ENCODE data around the gene TMC5.

TMC5 gene

DNA sequence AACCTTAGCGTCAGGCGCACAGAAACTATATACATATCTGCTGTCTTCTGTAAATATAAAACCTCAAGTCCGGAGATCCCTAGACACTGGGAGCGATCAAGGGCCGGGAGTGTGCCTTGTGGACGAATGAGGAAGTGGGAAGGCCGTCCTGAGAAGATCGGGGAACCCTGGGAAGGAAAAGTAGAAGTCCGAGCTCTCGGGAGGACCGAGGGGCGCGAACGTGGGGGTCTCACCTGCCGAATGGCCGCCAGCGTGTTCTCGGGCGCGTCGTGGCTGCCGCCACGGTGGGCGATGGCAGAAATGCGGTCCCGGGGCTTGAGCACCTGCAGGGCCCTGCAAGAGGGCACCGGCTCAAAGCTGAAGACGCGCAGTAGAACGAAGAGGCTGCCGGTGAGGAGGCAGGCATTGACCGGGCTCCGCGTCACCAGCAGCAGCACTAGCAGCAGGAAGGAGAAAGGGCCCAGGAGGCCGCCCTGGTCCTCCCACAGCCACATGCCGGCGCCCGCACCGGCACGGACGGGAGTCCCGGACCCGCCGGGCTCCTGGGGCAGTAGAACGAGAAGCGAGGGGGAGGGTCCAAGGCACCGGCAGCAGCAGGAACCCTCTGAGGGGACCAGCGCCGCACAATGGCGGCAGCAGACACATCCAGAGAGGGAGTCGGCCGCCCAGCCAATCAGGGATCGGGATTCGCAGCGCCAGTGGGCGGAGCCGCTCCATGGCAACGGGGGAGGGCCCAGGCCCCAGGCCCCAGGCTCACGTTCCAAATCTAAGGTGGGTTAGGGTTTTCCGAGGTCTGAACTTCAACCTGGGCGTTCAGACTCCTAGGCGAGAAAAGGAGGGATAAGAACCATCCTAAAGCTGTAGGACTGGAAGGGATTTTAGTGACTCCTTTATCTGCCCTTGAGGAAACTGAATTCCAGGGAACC, 104.1 kb downstream of the TMC5 start, which contains the start of gene GDE1:
Gene GDE1 (minus strand): TSS at position 628 of the 926 bp plus-strand sequence. CDS start 134 bp downstream, at position 494.
- H3K36me3 ChIP-seq (ENCODE audit: low read depth) = peaks cover 13% of the 10 kb centered on the region
- no peaks in the 10 kb centered on the region for H3K9me3 ChIP-seq (ENCODE audit: severe bottlenecking)
- DNase-seq (ENCODE audit: low spot score) = peak; percentile 94
- H3K4me1 ChIP-seq (ENCODE audit: insufficient read depth, poor library complexity, severe bottlenecking) = peaks cover 19% of the 10 kb centered on the region
- H3K27me3 ChIP-seq (ENCODE audit: insufficient read depth, poor library complexity, severe bottlenecking) = no peaks in the 10 kb centered on the region
- peak within 1 kb of the TSS; percentile 76 for H3K4me3 ChIP-seq (ENCODE audit: severe bottlenecking)
- peak; percentile 73 for ATAC-seq (ENCODE audit: low read depth)
- TF ChIP-seq, protein P1, sequence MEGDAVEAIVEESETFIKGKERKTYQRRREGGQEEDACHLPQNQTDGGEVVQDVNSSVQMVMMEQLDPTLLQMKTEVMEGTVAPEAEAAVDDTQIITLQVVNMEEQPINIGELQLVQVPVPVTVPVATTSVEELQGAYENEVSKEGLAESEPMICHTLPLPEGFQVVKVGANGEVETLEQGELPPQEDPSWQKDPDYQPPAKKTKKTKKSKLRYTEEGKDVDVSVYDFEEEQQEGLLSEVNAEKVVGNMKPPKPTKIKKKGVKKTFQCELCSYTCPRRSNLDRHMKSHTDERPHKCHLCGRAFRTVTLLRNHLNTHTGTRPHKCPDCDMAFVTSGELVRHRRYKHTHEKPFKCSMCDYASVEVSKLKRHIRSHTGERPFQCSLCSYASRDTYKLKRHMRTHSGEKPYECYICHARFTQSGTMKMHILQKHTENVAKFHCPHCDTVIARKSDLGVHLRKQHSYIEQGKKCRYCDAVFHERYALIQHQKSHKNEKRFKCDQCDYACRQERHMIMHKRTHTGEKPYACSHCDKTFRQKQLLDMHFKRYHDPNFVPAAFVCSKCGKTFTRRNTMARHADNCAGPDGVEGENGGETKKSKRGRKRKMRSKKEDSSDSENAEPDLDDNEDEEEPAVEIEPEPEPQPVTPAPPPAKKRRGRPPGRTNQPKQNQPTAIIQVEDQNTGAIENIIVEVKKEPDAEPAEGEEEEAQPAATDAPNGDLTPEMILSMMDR (IDR thresholded peaks at IDR 0.05; ENCODE audit: poor library complexity, severe bottlenecking) = peak; percentile 38
- H3K27ac ChIP-seq (ENCODE audit: poor library complexity, severe bottlenecking) = peak within 1 kb of the TSS; percentile 55

- peaks cover 14% of the 10 kb centered on the region for H3K4me1 ChIP-seq (ENCODE audit: insufficient read depth, poor library complexity, severe bottlenecking)
- H3K27me3 ChIP-seq (ENCODE audit: insufficient read depth, poor library complexity, severe bottlenecking) = no peaks in the 10 kb centered on the region
- H3K4me3 ChIP-seq (ENCODE audit: severe bottlenecking) = no peak overlapping the region
- TF ChIP-seq, protein P1 (IDR thresholded peaks at IDR 0.05; ENCODE audit: poor library complexity, severe bottlenecking) = no peak
- ATAC-seq (ENCODE audit: low read depth) (no peak), DNase-seq (ENCODE audit: low spot score) (no peak)
- H3K36me3 ChIP-seq (ENCODE audit: low read depth) = peaks cover 11% of the 10 kb centered on the region
- H3K27ac ChIP-seq (ENCODE audit: poor library complexity, severe bottlenecking) = peak overlapping the region; percentile 55
- H3K9me3 ChIP-seq (ENCODE audit: severe bottlenecking) = no peaks in the 10 kb centered on the region
These were observed 104.7 kb downstream of the TMC5 start for GRCh38 chr16:19522397-19522732.

DNA sequence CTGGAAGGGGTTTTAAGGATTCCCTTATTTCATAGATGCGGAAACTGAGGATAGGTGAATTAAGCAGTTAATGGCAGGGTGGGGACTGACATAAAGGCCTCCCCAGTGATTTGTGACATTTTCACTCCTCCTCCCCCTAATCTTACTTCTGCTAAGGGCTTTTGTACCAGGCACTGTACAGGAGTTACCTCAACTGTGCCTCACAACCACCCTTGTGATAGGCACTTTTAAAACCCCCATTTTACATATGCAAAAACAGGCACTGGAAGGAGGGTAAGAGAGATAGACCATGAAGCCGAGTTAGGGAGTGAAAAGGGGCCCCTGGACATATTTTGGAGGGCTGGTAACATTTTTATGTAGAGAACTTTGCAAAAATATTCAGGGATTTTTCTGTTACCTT, 105.1 kb downstream of the TMC5 start:
- DNase-seq (ENCODE audit: low spot score) (no peak), ATAC-seq (ENCODE audit: low read depth) (no peak)
- Histone ChIP-seq H3K4me3 (ENCODE audit: severe bottlenecking) (no peak overlapping the region), H3K4me1 (ENCODE audit: insufficient read depth, poor library complexity, severe bottlenecking) (peaks cover 10% of the 10 kb centered on the region), H3K9me3 (ENCODE audit: severe bottlenecking) (no peaks in the 10 kb centered on the region), H3K27me3 (ENCODE audit: insufficient read depth, poor library complexity, severe bottlenecking) (no peaks in the 10 kb centered on the region), H3K36me3 (ENCODE audit: low read depth) (peaks cover 15% of the 10 kb centered on the region), H3K27ac (ENCODE audit: poor library complexity, severe bottlenecking) (no peak overlapping the region)
- TF ChIP-seq, protein P1 (IDR thresholded peaks at IDR 0.05; ENCODE audit: poor library complexity, severe bottlenecking) = no peak

DNA sequence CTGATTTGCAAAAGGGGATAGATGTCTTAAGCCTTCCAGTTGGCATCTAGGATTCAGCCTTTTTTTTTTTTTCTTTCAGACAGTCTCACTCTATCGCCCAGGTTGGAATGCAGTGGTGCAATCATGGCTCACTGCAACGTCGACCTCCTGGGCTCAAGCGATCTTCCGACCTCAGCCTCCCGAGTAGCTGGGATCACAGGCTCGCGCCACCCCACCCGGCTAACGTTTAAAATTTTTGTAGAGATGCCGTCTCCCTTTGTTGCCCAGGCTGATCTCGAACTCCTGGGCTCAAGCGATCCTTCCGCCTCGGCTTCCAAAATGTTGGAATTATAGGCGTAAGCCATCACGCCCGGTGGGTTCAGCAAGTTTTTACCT, 105.5 kb downstream of the TMC5 start:
- H3K9me3 ChIP-seq (ENCODE audit: severe bottlenecking) = no peaks in the 10 kb centered on the region
- H3K4me1 ChIP-seq (ENCODE audit: insufficient read depth, poor library complexity, severe bottlenecking) = peaks cover 6% of the 10 kb centered on the region
- H3K4me3 ChIP-seq (ENCODE audit: severe bottlenecking) = no peak overlapping the region
- no peaks in the 10 kb centered on the region for H3K27me3 ChIP-seq (ENCODE audit: insufficient read depth, poor library complexity, severe bottlenecking)
- TF ChIP-seq, protein P1 (IDR thresholded peaks at IDR 0.05; ENCODE audit: poor library complexity, severe bottlenecking) = no peak
- peaks cover 19% of the 10 kb centered on the region for H3K36me3 ChIP-seq (ENCODE audit: low read depth)
- no peak for ATAC-seq (ENCODE audit: low read depth)
- no peak for DNase-seq (ENCODE audit: low spot score)
- H3K27ac ChIP-seq (ENCODE audit: poor library complexity, severe bottlenecking) = no peak overlapping the region

All from RWPE2 (cell line).